HuH-7.5 (cell line): ENCODE data around the gene SAP25.
"Not testable (repeated sequence)": the region's sequence is repeated elsewhere in the genome, so short reads cannot be mapped to it uniquely, and the experiment has no call there.

ENCODE experiments used
- DNase-seq: peaks from one replicate; pipeline ENCODE4 v3.0.0; 2011; ENCODE audit warnings: low spot score

The SAP25 gene

DNA sequence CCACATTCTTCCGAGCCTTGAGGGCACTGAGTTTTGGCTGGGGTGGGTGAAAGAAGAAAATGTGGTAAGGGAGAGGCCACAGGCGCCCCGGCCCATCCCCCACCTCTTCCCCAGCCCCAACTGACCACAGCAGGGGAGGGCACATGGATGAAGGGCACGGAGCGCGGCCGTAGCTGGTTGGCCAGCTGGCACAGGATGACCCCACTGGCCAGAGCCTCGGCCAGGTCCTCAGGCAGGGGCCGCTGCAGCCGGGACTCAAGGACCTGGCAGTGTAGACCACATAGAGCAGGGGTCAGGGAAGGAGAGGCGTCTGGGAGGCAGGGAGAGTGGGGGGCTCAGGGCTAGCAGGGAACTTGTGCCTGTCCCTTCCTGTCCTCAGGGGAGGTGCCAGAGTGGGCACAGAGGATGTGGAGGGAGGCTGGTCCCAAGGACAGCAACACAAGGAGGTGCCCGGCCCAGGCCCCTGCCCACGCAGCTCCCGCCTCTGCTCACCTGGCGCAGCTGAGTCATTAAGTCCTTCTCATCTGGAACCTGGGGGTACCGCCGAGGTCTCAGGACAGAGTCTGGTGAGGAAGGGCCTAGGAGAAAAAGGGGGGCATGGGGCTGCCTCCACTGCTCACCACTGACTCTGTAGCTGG, 2.2 kb upstream of the SAP25 start:
- DNase-seq = no peak

DNA sequence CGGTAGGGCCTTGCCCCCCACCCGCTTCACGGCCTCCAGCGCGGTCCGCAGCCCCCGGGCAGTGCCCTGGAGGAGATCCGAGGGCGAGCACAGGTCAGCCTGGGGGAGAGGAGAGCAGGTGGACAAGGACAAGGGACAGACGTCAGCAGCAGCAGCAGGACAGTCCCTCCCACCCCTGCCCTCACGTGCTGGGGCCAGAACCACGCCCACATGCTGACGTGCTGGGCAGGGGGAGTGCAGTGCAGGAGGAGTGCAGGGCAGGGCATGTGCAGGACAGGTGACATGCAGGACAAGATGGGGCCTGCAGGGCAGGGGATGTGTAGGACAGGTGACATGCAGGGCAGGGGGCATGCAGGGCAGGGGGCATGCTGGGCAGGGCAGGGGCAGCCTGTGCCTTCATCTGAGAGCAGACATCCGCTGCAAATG, 1.5 kb upstream of the SAP25 start:
- DNase-seq = no peak

DNA sequence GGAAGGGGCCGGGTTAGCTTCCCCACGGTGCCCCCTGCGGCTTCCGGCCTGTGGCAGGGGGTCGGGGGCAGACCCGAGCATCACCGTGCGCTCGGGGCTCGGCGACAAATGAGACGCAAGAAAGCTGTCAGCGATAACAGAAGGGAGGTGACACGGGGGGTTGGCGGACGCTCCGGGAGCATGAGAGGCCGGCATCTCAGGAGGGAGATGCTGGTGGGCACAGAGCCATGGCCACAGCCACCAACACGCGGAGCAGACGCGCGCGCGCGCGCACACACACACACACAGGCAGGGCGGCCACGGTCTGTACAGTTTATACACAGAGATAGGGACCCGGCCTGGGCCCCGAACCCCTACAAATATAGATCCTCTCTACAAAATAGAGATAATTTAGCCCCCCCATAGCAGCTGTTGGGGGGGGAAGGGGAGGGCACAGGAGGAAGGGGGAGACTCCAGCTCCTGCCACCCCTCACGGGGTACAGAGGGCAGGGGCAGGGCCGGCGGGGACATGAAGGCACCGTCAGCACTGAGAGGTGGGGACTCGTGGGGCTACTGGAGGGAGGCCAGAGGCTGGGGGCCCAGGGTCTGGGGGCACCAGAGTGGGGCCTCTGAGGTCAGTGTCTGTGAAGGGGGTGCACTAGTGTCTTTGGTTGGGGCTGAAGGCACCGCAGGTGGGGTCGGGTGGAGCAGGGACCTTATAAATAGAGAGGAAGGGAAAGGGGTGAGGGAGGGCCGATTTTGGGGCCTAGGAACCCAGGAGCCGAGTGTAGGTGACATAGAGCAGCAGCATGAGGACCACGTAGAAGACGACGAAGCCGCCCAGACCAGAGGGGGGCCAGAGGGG, 884 bp upstream of the SAP25 start:
- no peak for DNase-seq

DNA sequence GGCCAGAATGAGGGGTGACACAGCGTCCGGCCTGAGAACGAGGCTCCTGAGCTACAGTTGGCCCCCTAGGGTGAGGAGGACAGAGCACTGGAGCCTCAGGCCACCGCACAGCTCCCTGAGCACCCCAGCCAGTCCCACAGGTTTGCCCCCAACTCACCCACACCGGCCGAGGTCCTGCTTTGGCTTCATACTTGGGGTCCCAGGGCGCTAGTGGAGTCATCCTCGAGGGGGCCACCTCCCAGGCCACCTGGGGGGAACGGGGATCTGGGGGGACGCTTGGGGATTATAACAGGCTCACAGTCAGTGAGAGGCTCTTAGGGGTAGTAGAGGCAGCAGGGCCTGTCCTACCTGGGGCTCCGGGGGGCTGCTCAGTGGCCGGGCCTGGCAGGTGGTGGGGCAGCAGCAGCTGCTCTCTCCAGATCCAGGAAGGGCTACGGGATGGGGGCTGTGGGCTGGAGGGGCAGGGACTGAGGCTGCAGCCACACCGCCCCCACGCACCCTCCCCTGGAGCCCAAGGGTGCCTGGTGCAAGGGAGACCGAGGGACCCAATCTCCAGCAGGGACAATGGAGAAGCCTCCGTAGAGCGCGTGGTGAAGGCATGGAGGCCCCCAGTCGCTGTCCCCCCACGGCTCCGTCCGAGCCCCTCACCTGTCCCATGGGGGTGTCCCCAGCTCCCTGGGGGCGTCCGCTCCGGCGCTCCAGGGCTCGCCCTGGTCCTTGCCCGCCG, 588 bp downstream of the SAP25 start:
- DNase-seq = no peak

DNA sequence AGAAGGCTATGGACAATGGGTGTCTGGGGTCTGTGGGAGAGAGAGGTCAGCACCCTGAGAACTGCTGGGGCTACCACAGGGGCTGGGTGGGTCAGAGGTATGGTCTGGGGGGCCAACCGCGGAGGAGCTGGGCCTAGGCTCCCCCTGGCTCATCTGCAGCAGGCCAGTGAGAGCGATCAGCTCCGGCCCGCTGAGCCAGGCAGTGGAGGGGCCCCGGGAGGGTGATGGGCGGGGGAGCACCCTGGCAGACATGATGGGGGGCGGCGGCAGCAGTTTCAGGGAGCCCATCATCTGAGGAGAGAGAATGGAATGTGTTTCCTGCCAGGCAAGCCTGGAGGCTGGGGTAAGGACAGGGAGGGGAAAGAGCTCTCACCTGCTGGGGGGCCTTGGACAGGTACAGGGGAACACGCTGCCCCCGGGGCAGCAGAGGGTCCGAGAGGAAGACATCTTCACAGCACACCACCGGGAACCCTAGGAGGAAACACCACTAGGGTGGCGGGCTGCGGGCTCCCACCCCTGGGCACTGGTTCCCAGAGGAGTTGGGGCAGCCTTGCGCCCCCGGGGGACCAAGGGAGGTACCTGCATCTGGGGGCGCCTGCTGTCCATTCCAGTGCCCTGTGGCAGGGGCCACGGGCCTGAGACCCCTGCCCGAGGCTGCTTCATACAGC, 1.3 kb downstream of the SAP25 start:
- peak; percentile 4 for DNase-seq

DNA sequence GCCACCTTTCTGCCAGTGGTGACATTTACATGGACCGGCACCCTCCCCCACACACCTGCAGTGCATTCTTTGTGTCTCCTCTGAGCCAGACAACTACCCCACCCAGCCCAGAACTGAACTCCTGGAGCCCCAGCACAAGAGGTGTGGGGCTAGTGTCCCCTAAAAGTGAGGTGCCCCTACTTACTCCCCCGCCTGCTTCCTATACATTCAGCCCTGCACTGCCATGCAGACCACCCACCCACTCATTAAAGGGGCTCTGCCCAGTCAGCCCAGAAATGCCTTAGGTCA, 1.9 kb downstream of the SAP25 start:
- no peak for DNase-seq

DNA sequence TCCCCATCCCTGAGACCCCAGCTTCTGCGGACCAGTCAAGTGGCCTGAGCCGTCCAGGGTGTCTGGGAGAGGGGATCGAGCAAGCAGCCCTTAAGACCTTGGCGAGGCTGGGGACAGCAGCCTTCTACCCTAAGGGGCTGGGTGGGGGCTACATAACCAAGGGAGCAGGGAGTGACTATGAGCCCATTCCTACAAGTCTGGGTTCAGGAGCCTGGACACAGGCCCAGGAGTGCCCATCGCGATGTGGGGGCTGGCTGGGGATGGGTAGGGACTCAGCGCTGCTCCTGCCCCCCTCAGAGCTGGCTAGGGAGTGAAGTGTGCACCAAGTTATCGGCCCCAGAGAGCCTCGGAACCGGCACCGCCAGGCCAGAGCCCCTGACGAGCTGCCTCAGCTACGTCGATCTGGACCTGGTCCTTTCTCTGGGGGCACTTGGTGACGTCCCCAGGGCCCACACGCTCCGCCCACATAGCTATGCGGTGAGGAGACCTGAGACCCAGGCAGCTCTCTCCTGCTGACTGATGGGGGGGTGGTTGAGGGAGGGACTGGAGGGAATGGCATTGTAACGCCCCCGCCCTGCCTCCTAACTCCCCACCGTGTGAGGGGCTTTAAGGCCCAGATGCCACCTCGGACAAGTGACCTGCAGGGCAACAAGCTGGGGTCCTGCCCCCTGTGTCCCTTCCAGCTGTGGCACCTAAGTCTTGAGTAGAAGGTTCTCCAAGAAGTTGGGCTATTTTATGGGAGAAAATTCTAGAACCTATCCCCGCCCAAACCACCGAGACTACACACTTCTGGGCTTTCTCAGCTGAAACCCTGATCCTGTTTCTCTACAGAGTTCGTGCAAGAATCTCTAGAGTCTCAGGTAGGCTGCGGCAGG, 2.5 kb downstream of the SAP25 start:
- DNase-seq = no peak

DNA sequence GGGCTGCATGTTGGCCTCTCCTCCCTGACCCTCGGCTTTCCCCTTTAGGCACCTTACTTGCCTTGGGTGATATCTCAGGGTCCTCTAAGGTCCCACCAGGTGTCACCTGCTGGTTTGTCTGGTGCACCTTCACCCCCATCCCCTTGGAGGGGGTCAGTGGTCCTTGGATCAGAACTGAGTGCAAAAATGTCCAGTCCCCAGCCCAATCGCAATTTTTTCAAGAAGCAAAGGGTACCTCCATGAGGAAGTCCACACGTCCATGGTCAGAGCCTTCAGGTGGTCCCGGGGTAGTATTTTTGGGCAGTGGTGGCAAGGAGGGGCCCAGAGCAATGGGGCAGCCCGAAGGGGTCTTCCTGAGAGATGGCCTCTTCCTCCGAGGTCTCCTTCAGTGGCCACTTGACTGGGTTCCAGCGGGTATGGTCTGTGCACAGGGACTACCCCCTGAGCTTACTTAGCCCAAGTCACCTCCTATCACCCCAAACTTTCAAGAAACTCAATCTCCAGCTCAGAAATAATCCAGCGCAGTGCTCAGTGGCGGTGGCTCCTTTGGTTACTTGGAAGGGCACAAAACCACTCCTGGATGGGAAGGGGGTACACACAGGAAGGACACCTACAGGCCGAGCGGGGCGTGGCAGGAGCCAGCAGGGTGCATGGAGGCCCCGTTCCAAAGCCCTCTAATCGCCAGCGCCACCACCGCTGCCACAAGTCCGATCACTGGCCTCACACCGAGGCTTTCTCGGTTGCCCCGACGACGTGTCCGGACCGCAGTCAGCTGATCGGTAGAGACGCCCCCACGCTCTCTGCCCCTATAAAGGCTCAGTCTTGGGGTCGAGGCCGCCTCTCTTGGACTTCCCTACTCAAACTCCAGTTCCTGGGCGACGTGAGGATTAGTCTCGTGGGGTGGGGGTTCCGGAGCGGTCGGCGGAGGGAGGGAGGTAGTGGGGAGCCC, 4.5 kb downstream of the SAP25 start:
- peak; percentile 79 for DNase-seq

DNA sequence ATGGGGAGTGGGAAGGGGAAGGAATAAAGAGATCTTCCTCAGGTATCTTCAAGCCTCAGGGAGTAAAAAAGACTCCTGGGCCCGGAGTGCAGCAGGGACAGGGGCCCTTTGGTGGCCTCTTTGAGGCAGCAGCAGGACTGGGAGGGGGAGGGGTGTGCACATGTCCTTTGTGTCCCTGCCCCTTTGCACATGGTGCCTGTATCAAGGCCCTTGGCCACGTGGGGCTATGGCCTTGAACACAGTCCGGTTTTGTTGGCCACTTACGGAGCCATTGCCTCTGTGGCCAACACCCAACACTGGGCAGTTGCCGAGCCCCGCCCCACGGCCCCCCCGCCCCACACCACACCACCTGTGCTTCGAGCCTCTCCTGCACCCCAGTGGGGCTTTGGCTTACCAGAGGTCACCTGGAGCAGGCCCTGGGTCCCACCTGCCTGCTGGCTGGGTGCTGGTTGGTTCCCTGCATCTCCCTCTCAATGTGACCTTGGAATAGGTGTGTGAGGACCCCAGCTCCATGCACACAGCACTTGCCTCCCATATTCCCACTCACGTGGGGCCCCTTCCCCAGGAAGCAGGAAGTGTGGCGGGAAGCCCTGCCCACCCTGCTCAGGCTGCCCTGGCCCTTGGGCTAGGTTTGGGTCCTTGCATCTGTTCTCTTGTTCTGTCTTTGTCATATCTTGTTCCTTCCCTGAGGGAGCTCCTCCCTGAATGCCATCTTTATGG, 5.4 kb downstream of the SAP25 start:
- peak; percentile 53 for DNase-seq

DNA sequence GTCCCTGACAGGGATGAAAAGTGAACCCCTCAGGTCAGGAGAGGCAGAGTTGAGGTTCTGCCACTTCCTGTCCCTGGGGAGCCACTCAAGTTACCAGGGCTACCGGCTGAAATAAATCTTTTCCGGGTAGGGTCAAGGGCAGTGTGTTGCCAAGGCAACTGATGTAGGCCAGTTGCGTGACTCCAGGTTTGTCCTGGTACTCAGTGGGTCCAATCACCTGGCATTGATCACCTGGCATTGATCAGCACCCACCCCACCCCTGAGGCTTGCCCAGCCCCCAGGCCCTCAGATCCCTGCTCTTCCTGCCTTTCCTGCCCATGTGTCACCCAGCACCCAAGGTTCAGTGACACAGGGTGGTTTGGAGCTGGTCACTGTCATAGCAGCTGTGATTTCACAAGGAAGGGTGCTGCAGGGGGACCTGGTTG, 5.9 kb downstream of the SAP25 start:
- no peak for DNase-seq

DNA sequence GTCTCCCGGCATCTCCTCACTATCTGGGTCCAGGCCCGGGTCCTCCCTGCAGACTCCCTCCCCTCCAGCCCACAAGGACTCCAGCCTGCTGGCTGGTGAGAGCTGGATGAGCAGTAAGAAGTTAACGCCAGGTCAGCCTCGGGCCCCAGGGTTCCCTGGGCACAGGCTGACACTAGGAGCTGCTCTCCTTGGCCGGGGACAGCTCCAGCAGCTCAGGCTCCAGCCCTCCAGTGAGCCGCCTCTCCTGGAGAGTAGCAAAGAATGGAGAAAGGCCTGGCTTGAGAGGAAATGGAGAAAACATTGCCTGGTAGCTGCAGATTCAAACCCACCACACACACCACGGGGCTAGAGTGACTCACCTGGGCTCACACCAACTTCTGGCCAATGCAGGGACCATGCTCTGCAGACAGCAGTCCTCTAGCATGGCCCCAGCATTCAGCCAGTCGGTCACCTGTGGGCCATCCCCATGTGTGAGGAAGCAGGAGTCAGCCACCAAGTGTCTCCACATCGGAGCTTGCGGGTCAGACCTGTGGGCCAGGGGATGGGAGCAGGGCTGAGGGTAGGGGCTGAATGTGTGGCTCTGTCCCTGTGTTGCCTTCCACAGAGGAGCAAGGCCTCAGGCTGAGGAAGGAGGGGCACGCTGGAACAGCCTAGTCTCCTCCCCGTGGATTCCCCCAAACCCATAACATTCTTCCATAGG, 6.5 kb downstream of the SAP25 start:
- DNase-seq = peak; percentile 24

DNA sequence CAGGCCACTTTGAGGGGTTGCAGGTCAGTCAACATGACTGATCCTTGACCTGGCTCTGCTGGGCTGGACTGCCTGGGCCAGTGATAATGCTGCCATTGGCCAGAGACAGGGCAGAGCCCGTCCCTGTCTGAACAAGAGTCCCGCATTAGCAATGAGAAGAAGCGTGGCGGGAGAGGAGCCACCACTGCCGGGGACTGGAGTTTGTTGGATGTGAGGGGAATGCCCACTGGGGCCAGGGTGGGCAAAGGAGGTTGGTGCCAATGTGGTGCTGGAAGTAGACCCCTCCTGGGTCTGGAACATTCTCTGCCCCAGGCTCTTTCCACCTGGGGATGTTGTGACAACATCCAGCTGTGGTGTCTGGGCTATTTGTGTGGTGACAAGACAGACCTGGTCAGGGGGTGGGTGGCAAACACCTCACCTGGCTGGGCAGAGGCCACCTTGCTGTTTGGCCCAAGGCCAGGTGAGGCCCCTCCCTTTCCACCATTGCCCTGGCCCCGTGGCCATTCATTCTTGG, 7.6 kb downstream of the SAP25 start:
- DNase-seq = peak; percentile 6

DNA sequence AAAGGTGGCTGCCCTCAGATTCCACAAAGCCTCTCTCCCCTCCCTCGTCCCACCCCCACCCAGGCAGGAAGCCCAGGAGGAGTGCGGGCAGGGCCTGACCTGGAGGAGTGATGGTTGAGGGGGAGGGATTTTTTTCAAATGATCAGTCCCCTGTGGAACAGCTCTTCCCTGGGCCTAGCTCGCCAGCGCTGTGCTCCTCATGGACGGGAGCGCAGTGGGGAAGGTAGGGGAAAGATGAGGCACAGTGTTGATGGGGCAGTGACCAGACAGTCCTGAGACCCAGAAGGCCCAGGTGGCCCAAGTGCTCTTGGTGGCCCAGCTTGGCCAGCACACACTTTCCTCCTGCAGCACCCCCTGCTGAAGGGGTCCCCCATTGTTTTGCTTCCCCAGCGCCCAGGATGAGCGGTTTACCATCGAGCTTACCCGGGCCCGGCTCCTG, 8.5 kb downstream of the SAP25 start:
- DNase-seq = peak; percentile 7

DNA sequence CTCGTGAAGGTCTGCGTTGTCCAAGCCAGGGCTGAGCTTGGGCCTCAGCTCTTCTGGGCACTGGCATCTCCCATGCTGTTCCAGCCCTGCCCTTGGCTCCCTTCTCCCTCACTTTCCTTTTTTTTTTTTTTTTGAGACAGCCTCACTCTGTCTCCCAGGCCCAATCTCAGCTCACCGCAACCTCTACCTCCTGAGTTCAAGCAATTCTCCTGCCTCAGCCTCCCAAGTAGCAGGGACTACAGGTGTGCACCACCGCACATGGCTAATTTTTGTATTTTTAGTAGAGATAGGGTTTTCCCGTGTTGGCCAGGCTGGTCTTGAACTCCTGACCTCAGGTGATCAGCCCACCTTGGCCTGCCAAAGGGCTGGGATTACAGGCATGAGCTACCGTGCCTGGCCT, 9.3 kb downstream of the SAP25 start:
- DNase-seq = not testable (repeated sequence)

DNA sequence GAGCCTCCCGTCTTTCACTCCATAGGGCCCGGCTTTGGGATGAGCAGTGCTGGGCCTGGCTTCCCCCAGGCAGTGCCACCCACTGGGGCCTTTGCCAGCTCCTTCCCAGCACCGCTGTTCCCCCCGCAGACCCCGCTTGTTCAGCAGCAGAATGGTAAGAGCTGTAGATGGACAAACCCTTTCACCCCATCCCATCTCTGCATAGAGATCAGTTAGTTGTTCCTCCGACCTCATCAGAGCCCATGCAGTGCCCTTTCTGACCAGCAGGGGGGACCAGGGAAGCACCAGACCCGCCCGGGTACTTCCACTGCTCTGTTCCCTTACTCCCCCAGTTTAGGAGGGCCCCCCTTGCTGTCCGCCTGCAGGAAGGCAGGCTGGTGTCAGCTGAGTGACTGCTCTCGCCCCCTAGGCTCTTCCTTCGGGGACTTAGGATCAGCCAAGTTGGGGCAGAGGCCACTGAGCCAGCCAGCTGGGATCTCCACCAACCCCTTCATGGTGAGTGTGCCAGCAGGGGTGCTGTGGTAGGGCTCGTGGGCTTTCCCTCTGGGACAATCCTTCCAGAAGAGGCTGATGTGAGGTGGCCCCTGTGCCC, 9.8 kb downstream of the SAP25 start:
- peak; percentile 93 for DNase-seq

DNA sequence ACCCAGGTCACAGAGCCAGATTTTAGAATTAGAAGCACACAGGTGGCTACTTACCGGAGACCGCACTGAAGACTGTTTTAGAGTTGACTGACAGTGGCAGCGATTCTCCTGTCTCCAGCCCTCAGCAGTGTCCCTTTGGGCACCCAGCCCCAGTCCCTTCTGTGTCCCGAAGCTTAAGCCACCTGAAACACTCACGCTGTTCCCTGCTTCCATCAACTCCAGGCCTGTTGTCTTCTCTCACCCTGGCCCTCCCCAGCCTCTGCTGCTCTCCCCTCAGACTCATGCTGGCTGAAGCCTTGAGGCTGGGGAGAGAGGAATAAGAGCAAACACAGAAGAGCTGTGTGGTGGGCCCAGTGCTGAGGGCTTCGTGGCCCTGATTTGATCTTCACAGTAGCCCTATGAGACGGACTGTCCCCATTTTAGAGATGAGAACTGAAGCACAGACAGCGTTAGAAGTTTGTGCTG, 10.6 kb downstream of the SAP25 start:
- peak; percentile 3 for DNase-seq

DNA sequence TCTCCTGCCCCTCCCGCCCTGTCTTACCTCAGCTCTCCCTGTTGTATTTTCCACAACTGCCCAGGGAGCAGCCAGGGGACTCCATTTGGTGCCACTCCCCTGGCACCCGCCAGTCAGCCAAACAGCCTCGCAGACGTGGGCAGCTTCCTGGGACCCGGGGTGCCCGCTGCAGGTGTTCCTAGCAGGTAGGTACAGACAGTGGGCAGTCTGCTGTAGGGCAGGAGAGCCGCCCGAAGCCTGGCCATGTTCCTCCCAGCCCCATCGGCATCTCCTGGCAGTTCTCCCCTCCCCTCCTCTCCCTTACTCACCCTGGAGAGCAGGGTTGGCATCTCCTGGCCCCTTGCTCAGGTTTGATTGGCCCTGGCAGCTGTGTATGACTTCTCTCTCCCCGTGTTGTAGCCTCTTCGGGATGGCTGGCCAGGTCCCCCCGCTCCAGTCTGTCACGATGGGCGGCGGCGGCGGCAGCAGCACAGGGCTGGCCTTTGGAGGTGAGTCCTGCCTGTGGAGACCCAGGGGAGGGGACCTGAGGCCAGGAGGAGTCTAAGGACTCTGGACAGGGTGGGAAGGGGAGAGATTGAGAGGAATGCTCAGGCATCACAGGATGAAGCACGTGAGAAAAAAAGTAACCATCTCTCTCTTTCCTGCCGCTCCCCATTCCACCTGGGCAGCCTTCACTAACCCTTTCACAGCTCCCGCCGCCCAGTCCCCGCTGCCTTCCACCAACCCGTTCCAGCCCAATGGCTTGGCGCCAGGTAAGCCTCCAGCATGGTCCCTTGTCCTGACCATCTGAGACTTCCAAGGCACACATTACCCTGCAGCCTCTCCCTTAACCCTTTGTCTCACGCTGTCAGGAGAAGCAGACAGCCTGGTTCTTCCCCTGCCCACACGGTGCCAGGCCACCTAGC, 11.3 kb downstream of the SAP25 start:
- peak; percentile 3 for DNase-seq
